ENCODE measurements around the gene HECTD1. TPM values are rescaled to one million over a fixed set of nuclear protein-coding genes. Genes with fewer than 3 reads are reported as not detected.
"Not testable (repeated sequence)": the region's sequence is repeated elsewhere in the genome, so short reads cannot be mapped to it uniquely, and the experiment has no call there.

Gene HECTD1
- total RNA-seq, 2 donors from 2014 or later = 115 to 124 TPM

DNA sequence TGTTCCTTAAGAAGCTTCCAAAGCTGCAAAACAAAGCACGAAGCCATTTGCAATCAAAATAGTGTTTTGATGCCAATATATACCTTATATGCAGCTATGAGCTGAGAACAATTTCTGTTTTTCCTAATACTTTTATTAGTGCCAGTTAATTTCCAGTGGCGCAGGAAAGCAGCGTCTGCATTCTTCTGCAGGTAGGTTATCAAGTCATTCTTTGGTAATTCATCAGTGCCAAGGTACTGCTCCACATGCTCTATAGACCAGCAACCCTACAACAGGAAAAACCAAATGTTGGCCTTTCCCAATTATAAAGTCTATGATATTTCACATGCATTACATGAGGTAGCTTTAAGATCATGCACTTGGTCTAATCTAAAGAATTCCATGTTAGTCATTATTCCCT is 93.8 kb downstream of the HECTD1 start:
- no peaks in the 10 kb centered on the region for H3K4me1 Mint-ChIP-seq (ENCODE audit: low read depth)
- no peak for ATAC-seq (replicated peaks in 1 of 2)
- H3K9me3 Mint-ChIP-seq = no peaks in the 10 kb centered on the region

DNA sequence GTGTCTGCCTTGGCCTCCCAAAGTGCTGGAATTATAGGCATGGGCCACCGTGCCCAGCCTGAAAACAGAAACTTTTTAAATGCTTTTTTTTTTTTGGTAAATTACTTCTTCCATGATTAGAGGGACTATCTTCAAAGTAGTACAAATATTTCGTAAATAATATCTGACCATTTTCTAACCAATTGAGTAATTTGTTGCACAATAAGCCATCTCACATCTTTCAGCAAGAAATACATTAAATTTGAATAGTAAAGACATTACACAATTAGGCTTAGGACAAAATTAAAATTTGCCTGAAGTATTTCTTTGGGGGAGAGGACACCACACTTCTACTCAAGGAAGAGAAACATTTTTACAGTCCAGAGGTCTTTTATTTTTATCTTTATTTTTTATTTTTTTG is 96.7 kb downstream of the HECTD1 start:
- ATAC-seq (replicated peaks in 1 of 2) = no peak
- Mint-ChIP-seq H3K9me3 (no peaks in the 10 kb centered on the region), H3K27ac (no peak overlapping the region), H3K4me3 (no peak overlapping the region), H3K4me1 (ENCODE audit: low read depth) (peaks cover 4% of the 10 kb centered on the region), H3K27me3 (ENCODE audit: low read depth) (no peaks in the 10 kb centered on the region), H3K36me3 (ENCODE audit: insufficient read depth in 2 of 2) (peaks cover 2 to 25% of the 10 kb centered on the region in 2 donors)
- DNase-seq = no peak

More for the DNA sequence above, 93.8 kb downstream of the HECTD1 start:
- no peaks in the 10 kb centered on the region for H3K27me3 Mint-ChIP-seq (ENCODE audit: low read depth)
- peaks cover 2 to 29% of the 10 kb centered on the region in 2 donors for H3K36me3 Mint-ChIP-seq (ENCODE audit: insufficient read depth in 2 of 2)
- no peak for DNase-seq
- H3K4me3 Mint-ChIP-seq = no peak overlapping the region
- no peak overlapping the region for H3K27ac Mint-ChIP-seq

DNA sequence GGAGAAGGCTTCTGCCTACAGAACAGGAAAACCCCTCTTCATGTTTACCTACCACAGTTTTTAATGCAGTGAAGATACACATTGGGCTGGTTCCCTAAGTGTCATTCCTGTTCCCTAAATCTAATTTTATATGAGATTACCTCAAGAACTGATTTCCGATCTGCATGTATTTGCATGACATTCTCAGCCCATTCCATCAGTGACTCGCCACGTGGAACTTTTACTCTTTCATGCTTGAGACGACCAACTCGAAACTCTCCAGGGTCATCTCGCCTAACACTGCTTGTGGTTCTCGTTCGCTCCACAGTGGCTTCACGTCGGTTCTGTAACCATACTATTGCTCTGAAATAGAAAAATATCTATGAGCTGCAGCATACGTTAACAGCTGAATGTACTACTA is 98.3 kb downstream of the HECTD1 start:
- Mint-ChIP-seq H3K27ac (peak overlapping the region; percentile 54), H3K9me3 (peaks cover 0 to 2% of the 10 kb centered on the region in 2 donors), H3K36me3 (ENCODE audit: insufficient read depth in 2 of 2) (peaks cover 5 to 29% of the 10 kb centered on the region in 2 donors), H3K4me3 (no peak overlapping the region), H3K27me3 (ENCODE audit: low read depth) (no peaks in the 10 kb centered on the region), H3K4me1 (ENCODE audit: low read depth) (peaks cover 4% of the 10 kb centered on the region)
- DNase-seq = no peak
- no peak for ATAC-seq (replicated peaks in 1 of 2)

DNA sequence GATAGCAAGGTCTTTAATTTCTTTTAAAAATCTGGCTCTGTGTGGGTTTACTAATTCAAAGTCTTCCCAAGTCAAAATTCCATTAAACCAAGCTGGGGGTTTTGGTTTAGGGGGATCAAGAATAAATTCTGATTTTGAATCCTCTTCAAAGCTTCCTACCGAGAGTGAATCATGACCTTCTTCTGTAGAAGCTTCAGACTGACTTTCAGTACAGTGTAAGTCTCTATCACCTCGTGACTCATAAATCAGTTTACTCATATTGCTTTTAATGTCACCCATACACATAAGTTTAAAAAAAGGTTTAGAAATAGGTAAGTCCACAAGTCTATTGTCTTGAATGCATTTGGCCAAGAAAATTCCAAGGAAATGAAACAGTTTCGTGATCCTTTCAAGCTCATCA is 100.8 kb downstream of the HECTD1 start:
- Mint-ChIP-seq H3K27ac (peak overlapping the region; percentile 72), H3K4me1 (ENCODE audit: low read depth) (peaks cover 4% of the 10 kb centered on the region), H3K4me3 (no peak overlapping the region), H3K36me3 (ENCODE audit: insufficient read depth in 2 of 2) (peaks cover 11 to 45% of the 10 kb centered on the region in 2 donors), H3K9me3 (peaks cover 0 to 2% of the 10 kb centered on the region in 2 donors), H3K27me3 (ENCODE audit: low read depth) (no peaks in the 10 kb centered on the region)
- peak; percentile 83 to 88 for ATAC-seq (replicated peaks in 1 of 2)
- no peak for DNase-seq

DNA sequence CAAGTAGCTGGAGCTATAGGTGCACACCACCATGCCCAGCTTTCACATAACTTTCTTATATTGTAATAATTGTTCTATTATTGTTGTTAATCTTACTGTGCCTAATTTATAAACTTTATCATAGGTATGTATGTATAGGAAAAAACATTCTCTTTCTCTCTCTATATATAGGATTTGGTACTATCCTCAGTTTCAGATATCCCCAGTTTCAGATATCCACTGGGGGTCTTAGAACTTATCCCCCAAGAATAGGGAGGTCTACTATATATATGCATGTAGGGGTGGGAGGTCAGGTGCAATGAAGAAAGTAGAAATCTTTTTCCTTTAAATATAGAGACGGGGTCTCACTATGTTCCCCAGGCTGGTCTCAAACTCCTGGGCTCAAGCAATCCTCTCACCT is 110.5 kb downstream of the HECTD1 start:
- Mint-ChIP-seq H3K4me1 (ENCODE audit: low read depth) (no peaks in the 10 kb centered on the region), H3K27ac (peak overlapping the region; percentile 54), H3K4me3 (no peak overlapping the region), H3K27me3 (ENCODE audit: low read depth) (no peaks in the 10 kb centered on the region), H3K36me3 (ENCODE audit: insufficient read depth in 2 of 2) (peaks cover 2 to 25% of the 10 kb centered on the region in 2 donors), H3K9me3 (no peaks in the 10 kb centered on the region)
- DNase-seq (no peak), ATAC-seq (replicated peaks in 1 of 2) (no peak)

DNA sequence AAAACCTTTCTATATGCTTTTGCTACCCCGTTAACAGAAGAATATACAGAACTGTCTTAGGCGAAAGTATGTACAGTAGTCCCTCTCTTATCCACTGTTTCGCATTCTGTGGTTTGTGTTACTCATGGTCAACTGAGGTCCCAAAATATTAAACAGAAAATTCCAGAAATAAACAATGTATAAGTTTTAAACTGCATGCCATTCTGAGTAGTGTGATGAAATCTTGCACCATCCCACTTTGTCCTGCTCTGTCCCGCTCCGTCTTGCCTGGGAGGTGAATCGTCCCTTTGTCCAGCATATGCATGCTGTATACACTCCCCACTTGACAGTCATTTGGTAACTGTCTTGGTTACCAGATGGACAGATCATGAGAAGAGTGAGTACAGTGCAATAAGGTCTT is 111.3 kb downstream of the HECTD1 start:
- ATAC-seq (replicated peaks in 1 of 2) = no peak

DNA sequence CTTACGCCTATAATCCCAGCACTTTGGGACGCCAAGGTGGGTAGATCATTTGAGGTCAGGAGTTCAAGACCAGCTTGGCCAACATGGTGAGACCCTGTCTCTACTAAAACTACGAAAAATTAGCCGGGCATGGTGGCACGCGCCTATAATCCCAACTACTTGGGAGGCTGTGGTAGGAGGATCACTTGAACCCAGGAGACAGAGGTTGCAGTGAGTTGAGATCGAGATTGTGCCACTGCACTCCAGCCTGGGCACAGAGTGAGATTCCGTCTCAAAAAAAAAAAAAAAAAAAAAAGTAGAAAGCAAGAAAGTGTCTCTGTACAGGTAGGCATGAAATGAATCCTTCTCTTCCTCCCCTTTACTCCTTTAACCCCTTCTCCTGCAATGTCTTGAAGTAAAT is 111.8 kb downstream of the HECTD1 start:
- H3K4me1 Mint-ChIP-seq (ENCODE audit: low read depth); DNase-seq; H3K27me3 Mint-ChIP-seq (ENCODE audit: low read depth); H3K27ac Mint-ChIP-seq; H3K4me3 Mint-ChIP-seq; ATAC-seq (replicated peaks in 1 of 2); H3K9me3 Mint-ChIP-seq: not testable (repeated sequence)
- H3K36me3 Mint-ChIP-seq (ENCODE audit: insufficient read depth in 2 of 2) = peaks cover 1 to 18% of the 10 kb centered on the region in 2 donors

More for the DNA sequence above, 111.3 kb downstream of the HECTD1 start:
- Mint-ChIP-seq H3K27ac (no peak overlapping the region), H3K27me3 (ENCODE audit: low read depth) (no peaks in the 10 kb centered on the region), H3K36me3 (ENCODE audit: insufficient read depth in 2 of 2) (peaks cover 2 to 19% of the 10 kb centered on the region in 2 donors), H3K4me1 (ENCODE audit: low read depth) (no peaks in the 10 kb centered on the region), H3K4me3 (no peak overlapping the region), H3K9me3 (no peaks in the 10 kb centered on the region)
- no peak for DNase-seq

DNA sequence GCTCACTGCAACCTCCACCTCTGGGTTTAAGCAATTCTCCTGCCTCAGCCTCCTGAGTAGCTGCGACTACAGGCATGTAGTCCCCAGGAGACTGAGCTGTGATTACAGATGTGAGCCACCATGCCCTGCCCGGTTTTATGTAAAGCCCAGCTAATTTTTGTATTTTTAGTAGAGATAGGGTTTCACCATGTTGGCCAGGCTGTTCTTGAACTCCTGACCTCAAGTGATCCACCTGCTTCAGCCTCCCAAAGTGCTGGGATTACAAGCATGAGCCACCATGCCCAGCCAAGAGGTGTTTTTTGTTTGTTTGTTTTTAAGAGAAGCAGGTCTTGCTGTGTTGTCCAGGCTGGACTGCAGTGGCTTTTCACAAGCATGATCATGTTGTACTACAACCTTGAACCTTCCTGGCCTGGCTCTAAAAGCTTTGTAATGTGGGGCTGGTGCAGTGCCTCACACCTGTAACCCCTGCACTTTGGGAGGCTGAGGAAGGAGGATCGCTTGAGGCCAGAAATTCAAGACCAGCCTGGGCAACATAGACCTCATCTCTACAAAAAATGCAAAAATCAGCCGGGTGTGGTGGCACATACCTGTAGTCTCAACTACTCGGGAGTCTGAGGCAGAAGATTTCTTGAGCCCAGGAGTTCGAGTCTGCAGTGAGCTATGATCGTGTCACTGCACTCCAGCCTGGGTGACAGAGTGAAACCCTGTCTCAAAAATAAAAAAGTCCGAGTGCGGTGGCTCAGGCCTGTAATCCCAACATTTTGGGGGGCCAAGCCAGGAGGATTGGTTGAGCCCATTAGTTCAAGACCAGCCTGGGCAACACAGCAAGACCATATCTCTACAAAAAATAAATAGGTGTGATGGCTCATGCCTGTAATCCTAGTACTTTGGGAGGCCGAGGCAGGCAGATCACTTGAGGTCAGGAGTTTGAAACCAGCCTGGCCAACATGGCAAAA is 113.4 kb downstream of the HECTD1 start:
- not testable (repeated sequence) for H3K4me3 Mint-ChIP-seq; H3K27ac Mint-ChIP-seq; H3K9me3 Mint-ChIP-seq; ATAC-seq (replicated peaks in 1 of 2); H3K27me3 Mint-ChIP-seq (ENCODE audit: low read depth); DNase-seq; H3K36me3 Mint-ChIP-seq (ENCODE audit: insufficient read depth in 2 of 2); H3K4me1 Mint-ChIP-seq (ENCODE audit: low read depth)

DNA sequence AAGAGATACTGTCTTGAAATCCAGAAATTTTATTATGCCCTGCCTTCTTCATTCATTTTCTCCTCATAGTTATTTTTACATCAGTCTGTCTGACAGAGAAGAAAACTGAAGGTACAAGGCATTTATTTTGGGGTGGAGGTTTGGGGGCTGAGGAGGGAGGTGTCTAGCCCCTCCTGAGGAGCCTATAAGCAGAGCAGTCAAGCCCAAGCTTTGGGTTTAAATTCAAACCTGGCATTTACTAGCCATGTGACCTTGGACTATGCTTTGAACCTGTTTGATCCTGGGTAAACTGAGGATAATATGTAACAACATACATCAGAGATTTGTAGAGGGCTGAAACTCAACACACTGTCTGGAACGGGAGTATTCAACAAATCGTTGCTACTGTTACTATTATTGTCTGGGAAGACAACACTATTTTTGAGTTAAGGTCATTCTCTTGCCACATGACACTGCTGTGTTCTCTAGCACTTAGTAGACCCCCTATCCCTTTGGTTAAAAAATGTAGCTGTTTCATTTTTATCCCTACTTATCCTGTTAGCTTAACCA is 115.4 kb downstream of the HECTD1 start:
- ATAC-seq (replicated peaks in 1 of 2) = no peak
- H3K27ac Mint-ChIP-seq = no peak overlapping the region
- peaks cover 0 to 2% of the 10 kb centered on the region in 2 donors for H3K36me3 Mint-ChIP-seq (ENCODE audit: insufficient read depth in 2 of 2)
- H3K9me3 Mint-ChIP-seq = no peaks in the 10 kb centered on the region
- no peak overlapping the region for H3K4me3 Mint-ChIP-seq
- no peak for DNase-seq
- H3K4me1 Mint-ChIP-seq (ENCODE audit: low read depth) = no peaks in the 10 kb centered on the region
- no peaks in the 10 kb centered on the region for H3K27me3 Mint-ChIP-seq (ENCODE audit: low read depth)

DNA sequence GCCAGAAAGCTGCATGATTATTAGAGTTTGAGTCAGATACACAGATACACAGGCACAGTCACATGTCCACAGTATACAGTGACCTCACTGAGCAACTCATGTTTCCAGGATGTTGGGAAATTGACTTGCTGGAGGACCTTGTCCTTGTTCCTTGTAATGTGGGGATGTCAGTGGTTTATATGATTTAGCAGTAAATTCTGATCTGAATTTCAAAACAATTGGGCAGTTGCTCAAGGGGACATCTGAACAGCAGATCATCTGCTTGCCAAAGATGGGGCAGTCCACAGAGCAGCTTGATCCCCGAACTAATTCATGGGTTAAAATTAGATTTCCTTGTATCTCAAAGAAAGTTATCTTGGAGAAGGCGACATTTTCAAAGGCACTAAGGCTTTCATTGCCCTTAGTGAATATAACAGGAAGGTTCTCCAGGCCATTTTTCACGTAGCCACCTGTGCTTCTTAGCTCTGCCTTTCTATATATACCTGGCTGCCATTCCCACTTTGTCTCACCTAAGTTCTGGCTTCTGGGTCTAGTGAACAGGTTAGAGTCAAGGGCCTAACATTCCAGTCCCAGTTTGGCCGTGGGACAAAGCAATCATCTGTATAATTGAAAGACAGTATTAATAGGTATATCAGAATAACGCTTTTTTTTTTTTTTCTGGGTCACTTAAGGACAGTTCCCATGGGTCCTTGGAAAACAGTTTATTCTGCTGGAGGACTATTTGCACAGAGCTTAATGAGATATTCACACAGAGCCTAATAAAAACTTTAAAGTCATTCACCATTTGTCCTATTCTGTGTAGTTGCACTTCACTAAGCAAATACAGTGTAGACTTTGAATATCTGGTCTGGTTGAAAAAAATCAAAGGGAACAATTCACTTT is 116.5 kb downstream of the HECTD1 start:
- DNase-seq = no peak
- Mint-ChIP-seq H3K36me3 (ENCODE audit: insufficient read depth in 2 of 2) (no peaks in the 10 kb centered on the region), H3K27ac (no peak overlapping the region), H3K4me3 (no peak overlapping the region), H3K9me3 (no peaks in the 10 kb centered on the region), H3K27me3 (ENCODE audit: low read depth) (no peaks in the 10 kb centered on the region), H3K4me1 (ENCODE audit: low read depth) (no peaks in the 10 kb centered on the region)
- ATAC-seq (replicated peaks in 1 of 2) = no peak

DNA sequence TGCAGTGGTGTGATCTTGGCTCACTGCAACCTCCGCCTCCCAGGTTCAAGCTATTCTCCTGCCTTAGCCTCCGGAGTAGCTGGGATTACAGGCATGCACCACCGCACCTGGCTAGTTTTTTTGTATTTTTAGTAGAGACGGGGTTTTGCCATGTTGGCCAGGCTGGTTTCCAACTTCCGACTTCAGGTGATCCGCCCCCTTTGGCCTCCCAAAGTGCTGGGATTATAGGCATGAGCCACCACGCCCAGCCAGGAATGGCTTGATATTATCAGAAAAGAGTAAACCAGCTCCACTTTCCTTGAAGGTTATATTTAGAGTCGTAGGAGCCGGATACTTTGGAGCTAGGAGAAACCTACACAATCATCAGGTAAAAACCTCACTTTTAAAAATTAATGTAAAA is 121.1 kb downstream of the HECTD1 start:
- DNase-seq; H3K9me3 Mint-ChIP-seq; ATAC-seq (replicated peaks in 1 of 2); H3K27me3 Mint-ChIP-seq (ENCODE audit: low read depth); H3K4me3 Mint-ChIP-seq; H3K27ac Mint-ChIP-seq; H3K36me3 Mint-ChIP-seq (ENCODE audit: insufficient read depth in 2 of 2); H3K4me1 Mint-ChIP-seq (ENCODE audit: low read depth): not testable (repeated sequence)

DNA sequence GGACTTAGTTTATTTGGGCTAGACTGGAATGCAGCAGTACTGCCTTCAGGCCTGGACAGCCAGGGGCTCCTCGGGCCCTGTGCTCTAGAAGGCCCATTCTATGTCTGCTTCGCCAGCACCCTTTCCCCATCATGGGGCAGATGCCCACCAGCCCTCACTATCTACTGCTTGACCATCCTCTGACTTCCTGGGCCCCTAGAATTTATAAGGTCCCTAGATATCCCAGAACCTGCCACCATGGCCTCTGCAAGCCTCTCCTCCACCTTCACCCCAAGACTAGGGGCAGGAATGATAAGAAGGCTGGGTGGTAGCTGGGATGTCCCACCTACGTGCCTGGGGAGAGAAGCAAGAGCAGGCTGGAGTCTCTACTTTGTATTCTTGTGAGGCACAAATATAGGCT is 122.6 kb downstream of the HECTD1 start:
- H3K9me3 Mint-ChIP-seq = no peaks in the 10 kb centered on the region
- no peaks in the 10 kb centered on the region for H3K4me1 Mint-ChIP-seq (ENCODE audit: low read depth)
- ATAC-seq (replicated peaks in 1 of 2) (no peak), DNase-seq (no peak)
- no peak overlapping the region for H3K4me3 Mint-ChIP-seq
- H3K27ac Mint-ChIP-seq = no peak overlapping the region
- no peaks in the 10 kb centered on the region for H3K27me3 Mint-ChIP-seq (ENCODE audit: low read depth)
- H3K36me3 Mint-ChIP-seq (ENCODE audit: insufficient read depth in 2 of 2) = no peaks in the 10 kb centered on the region

DNA sequence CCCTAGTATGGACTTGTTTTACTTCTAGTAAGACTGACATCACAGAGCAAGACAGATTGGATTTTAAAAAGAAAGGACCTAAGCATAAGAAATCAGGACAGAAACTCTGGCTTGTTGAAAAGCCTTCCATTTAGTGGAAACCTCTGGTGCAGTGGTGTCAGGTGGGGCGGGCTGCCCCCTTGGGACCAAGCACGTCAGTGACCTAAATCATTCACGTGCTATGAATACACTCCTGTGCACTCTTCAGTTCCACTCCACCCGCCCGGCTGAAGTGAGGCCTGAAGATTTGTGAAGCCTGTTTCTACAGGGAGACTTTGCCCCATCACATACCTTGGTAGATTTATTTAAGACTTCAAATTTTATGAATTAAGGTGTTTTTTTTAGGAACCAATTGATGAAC is 123.2 kb downstream of the HECTD1 start:
- ATAC-seq (replicated peaks in 1 of 2) (no peak), DNase-seq (no peak)
- no peaks in the 10 kb centered on the region for H3K4me1 Mint-ChIP-seq (ENCODE audit: low read depth)
- H3K27ac Mint-ChIP-seq = no peak overlapping the region
- H3K9me3 Mint-ChIP-seq = no peaks in the 10 kb centered on the region
- H3K36me3 Mint-ChIP-seq (ENCODE audit: insufficient read depth in 2 of 2) = no peaks in the 10 kb centered on the region
- no peak overlapping the region for H3K4me3 Mint-ChIP-seq
- no peaks in the 10 kb centered on the region for H3K27me3 Mint-ChIP-seq (ENCODE audit: low read depth)

Data from activated T-cell treated with anti-CD3 and anti-CD28 coated beads, Interleukin-2, amount 50 U/mL, for 72 hours (primary cell).